ENCODE measurements around the gene GLCE.
"Not testable (repeated sequence)": the region's sequence is repeated elsewhere in the genome, so short reads cannot be mapped to it uniquely, and the experiment has no call there.

GLCE gene

GRCh38 chr15:69161079-69161877 lies 843 bp downstream of the GLCE start:
- DNase-seq (ENCODE audit: low spot score) = peak; percentile 49

DNA sequence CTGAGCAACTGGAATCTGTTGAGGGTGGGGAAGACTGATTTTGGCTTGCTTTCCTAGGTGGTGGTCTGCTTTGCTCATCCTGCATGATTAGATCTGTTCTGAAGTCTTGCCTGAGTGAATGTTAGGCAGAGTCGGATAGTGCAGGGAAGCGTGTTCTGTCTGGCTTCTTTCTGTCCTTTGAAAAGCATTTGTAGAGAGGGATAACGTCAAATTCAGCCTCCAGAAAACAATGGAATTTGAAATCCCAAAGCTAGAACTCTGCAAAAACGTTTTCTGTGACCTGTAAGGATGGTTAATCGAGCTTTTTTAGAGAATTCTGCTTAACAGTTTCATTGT lies 1.4 kb downstream of the GLCE start:
- DNase-seq (ENCODE audit: low spot score) = no peak

- no peak for DNase-seq (ENCODE audit: low spot score)
Measured at GRCh38 chr15:69163141-69163669, 2.8 kb downstream of the GLCE start.

GRCh38 chr15:69164807-69165636 lies 4.6 kb downstream of the GLCE start:
- no peak for DNase-seq (ENCODE audit: low spot score)

DNA sequence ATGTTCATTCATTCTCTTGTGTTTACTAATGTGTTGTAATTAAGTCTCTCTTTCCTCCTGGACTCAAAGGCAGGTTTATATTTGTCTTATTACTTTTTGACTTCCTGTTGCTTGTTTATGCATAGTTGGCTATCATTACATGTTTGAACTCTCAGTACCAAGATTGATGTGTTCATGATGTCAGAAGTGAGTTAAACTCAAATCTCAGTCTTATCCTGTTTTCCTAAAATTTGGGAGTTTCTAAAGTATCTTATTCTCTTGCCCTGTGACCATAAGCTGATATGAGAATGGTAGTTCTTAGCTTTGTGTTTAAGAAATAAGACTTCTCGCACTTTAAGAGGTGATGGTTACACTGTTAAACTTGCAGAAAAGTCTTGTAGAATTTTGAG lies 5.2 kb downstream of the GLCE start:
- DNase-seq (ENCODE audit: low spot score) = no peak

DNA sequence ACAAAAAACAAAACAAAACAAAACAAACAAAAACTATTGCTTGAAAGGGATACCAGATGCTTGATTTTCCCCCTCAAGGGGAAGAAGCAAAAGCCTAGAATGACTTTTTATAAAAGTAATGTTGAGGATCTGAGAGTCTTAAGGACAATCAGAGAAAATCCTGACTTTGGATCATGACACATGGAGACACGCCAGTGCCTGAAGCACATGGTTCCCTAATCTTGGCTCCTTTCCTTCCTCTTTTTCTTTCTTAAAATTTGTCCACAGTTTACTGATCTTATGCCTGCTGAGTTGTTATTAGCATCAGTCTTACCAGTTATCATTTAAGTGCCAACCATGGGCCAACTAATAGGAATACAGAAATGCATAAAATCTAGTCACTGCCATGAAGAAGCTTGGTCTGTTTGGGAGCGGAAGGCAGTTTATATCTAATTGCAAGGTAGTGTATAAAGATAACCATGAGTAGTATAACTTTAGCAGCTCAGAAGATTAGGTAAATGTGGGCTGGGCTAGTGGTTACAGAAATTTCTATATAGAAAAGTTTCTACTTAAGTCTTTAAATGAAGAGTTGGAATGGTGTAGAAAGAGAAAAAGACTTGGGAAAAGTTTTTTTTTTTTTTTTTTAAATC lies 6.9 kb downstream of the GLCE start:
- no peak for DNase-seq (ENCODE audit: low spot score)

DNA sequence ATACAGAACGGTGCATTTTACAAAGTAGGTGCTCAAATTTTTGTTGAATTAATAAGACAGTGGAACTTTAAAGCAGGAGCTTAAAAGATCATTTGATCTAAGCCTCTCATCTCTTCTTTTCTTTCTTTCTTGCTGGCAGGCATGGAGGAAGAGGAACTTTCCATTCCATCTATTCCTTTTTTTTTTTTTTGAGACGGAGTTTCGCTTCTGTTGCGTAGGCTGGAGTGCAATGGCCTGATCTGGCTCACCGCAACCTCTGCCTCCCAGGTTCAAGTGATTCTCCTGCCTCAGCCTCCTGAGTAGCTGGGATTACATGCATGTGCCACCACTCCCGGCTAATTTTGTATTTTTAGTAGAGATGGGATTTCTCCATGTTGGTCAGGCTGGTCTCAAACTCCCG lies 7.9 kb downstream of the GLCE start:
- DNase-seq (ENCODE audit: low spot score) = not testable (repeated sequence)

DNA sequence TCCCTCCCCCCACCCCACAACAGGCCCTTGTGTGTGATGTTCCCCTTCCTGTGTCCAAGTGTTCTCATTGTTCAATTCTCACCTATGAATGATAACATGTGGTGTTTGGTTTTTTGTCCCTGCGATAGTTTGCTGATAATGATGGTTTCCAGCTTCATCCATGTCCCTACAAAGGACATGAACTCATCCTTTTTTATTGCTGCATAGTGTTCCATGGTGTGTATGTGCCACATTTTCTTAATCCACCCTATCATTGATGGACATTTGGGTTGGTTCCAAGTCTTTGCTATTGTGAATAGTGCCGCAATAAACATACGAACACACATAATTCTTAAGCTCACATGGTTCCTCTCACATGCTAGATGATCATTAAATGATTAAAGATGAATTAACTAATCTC lies 9.1 kb downstream of the GLCE start:
- not testable (repeated sequence) for DNase-seq (ENCODE audit: low spot score)

DNA sequence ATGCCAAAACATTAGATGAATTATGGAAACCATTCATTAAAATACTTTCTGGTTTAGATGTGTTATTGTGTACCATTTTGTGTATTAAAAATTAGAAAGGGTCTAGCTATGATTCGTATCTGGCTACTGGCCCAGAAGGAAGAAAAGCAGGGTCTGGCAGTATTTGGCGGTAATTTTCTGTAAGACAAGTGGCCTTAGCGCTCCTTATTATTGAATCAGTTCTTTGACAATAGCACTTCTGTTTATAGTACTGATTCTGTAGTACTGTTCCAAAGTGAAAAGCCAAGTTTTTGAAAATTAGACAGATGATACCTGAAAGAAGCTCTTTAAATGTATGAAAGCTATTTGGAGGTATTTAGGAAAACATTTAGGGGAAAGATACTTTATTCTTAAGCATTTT lies 10.2 kb downstream of the GLCE start:
- DNase-seq (ENCODE audit: low spot score) = no peak

DNA sequence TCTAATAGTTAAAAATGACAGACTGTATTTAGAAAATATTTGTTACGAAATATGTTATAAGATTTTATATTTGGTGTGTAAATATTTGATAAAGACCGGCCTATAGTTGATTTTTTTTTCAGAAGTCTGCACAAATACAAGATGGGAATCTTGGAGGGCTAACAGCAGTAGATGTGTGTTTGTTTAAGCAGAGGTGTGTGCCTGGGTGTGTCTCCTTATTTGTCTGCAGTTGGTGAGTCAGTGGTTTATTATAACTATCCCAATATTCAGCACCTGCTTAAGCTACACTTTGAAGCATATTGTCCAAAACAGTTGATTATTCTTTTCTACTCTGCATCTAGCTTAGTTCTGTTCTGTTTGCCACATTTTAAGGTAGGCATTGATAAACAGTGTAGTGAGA lies 12.4 kb downstream of the GLCE start:
- no peak for DNase-seq (ENCODE audit: low spot score)

- DNase-seq (ENCODE audit: low spot score) = no peak
Measured at GRCh38 chr15:69175536-69175935, 15.1 kb downstream of the GLCE start.

GRCh38 chr15:69181424-69181823 lies 21.0 kb downstream of the GLCE start:
- no peak for DNase-seq (ENCODE audit: low spot score)

DNA sequence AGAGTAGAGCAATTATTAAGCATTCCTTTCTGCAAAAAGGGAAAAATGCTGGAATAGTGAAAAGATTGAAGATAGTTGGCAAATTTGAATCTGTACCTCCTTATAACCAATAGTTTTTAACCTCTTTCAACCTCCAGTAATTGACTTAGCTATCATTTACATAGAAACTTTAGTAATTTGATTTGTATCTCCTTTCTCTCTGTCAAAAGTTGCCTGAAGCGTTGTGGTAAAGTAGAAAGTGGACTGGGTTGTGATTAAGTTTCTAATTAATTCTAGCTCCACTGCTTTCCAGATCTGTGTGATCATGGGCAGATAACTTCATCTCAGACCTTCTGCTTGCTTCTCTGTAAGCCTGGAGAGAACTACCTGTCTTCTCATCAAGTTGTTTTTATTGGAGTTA lies 24.8 kb downstream of the GLCE start:
- DNase-seq (ENCODE audit: low spot score) = no peak

GRCh38 chr15:69185706-69186105 lies 25.3 kb downstream of the GLCE start:
- DNase-seq (ENCODE audit: low spot score) = no peak

- DNase-seq (ENCODE audit: low spot score) = no peak
Measured at GRCh38 chr15:69189157-69189556, 28.7 kb downstream of the GLCE start.

DNA sequence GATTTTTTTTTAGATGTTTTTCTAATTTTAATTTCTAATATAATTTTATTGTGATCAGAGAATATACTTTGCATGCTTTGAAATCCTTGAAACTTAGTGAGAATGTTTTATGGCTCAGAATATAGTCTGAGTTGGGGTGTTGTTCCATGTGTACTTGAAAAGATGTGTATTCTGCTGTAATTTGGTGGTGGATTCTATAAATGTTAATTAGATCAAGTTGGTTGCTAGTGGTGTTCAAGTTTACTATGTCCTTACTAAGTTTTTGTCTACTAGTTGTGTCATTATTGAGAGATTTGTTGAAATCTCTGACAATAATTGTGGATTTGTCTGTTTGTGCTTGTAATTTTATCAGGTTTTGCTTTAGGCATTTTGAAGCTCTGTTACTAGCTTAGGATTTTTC lies 29.7 kb downstream of the GLCE start:
- DNase-seq (ENCODE audit: low spot score) = no peak

GRCh38 chr15:69190504-69190903 lies 30.1 kb downstream of the GLCE start:
- DNase-seq (ENCODE audit: low spot score) = no peak

- DNase-seq (ENCODE audit: low spot score) = no peak
Measured at GRCh38 chr15:69194025-69194827, 33.8 kb downstream of the GLCE start.

DNA sequence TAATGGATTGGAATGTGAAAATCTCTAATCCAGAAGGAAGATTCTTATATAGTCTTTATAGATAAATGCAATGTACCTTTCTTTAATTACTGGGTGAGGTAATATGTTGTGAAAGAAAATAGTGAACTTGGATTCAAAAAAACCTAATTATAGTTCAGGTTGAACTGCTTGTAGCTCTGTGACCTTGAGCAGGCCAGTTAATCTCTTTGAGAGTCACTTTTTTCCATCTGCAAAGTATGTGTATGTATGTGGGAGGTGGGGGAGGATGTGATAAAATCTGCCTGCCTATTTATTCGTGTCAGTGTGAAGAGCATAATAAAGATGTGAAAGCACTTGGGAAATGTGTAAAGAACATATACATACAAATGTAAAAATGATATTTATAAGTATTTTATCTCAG lies 34.4 kb downstream of the GLCE start:
- DNase-seq (ENCODE audit: low spot score) = no peak

DNA sequence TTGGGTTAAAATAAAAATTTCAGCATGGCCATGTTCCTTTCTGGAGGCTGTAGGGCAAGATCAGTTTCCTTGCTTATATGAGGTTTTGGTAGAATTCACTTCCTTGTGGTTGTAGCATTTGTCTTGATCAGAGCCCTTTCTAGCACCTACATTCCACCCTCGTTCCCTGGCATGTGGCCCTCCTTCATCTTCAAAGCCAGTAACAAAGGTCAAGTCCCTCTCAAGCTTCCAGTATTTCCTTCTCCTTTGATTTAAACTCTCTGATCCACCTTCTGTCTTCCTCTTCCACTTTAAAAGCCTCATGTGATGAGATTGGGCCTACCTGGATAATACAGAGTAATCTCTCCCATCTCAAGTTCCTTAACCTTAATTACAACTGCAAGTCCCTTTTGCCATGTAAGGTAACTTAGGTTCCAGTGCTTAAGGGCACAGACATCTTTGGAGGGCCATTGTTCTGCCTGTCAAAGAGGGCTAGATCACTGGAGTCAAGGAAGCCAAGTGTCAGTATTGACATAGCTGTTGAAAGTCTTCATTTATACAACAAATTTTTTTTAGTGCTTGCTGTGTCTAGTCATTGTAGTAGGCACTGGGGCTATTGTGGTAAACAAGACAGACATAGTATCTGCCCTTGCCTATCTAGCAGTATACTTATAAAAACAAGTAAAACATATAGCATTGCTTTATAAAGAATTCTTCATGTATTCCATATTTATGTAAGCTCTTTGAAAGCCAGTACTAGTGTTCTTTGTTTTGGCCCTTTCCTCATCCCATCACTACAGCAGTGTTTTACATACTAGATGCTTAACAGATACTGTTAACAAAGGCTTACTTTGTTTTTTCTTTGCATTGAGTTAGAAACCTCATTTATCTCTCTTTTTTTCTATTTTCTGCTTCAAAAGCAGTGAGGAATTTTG lies 40.7 kb downstream of the GLCE start:
- DNase-seq (ENCODE audit: low spot score) = no peak

GRCh38 chr15:69206079-69206478 lies 45.6 kb downstream of the GLCE start:
- no peak for DNase-seq (ENCODE audit: low spot score)

All from NAMALWA (cell line).